ENCODE measurements around the gene KIF5C.

KIF5C gene

DNA sequence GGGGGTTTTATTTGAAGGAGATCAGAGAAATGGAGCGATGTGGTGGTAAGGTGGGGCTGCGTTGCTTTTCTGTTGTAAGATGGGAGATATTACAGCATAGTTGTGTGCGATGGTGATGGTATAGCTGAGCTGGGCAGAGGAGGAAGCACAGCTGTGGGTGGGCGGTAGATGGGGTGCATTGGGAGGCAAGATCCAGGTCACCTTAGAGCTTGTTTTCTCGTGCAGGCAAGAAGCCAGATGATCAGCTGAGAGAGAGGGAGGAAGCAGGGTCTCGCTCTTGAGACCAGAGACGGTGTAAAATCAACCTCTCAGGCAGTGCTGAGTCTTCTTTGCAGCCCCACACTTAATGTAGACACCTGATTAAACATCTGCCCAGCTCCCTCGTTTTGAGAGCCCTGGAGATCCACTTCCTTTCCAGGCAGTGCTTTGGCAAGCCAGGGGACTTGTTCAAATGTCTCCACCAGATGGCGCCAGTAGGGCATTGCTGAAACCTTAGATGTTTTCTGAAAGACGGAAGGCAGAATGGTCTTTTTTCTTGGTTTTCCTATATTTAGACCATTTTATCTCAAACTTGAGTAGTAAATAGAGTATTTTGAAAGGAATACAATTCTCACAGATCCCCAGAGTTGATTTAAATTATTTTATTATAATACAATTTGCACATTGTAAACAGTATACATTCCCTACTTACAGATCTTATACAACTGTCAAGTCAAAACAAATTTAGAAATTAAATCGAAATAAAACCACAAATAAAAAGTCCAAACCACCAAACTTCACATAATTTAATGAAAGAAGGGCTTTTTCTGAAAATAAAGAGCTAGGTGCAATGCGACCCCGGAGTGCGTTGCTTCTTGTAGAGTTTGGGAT is 142.3 kb downstream of the KIF5C start:
- DNase-seq (ENCODE audit: low read depth), result peak; percentile 59

- no peak for DNase-seq (ENCODE audit: low read depth)
Observed at GRCh38 chr2:149018981-149019380, 144.0 kb downstream of the KIF5C start.

DNA sequence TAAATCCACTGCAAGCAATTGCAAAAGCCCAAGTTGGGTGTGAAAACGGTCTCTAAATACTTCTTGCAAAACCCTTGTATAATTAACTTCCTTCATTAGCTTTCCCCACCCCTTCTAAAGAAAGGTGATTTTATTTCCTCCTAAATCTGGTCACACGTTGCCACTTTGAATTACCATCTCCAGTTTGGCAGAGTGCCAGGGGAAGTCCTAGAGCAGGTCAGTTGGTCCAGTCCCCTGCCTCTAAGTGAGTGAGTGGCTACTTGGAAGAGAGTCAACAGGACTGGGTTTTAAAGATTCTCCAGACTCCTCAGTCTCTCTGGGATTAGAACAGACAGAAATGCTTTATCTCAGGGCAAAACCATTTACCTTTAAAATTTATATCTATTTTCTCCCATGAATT is 144.7 kb downstream of the KIF5C start:
- DNase-seq (ENCODE audit: low read depth), result no peak

DNA sequence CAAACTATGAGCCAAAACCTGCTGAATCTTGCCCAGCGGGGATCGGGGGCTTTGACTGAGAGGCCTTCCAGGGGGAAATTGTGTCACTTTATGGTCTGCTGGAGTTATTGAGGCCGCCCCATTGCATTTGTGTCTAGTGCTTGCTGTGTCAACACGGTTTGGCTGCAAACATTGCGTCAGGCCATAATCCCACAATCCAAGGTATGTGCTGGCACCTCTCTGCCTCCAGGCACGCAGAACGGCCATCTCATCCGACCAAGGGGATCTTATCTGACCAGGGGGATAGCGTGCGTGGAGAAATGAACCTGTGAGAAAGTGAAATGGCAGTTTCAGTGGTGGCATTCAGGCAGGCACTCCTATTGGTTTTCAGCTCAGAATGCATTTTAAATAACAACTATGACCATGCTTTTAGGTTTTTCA is 145.4 kb downstream of the KIF5C start:
- DNase-seq (ENCODE audit: low read depth), result no peak

GRCh38 chr2:149021271-149021719 is 146.3 kb downstream of the KIF5C start:
- no peak for DNase-seq (ENCODE audit: low read depth)

DNA sequence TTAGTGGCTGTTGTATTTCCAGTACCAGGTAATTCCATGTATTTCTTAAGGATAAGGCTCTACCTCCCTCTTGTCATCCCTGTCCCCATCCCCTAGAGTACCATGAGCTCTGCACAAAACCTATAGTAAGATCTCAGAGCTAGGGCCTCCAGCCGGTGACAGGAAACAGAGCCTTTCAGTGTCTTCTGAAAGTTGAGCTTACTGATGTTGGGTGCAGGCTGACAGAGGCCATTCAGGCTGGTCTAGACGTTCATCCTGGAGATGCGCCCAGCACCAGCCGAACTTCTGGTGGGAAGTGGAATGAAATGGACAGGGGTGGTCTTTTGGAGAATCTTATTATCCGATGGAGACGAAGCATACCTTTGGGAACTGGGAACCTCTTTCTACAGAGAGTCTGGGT is 146.7 kb downstream of the KIF5C start:
- no peak for DNase-seq (ENCODE audit: low read depth)

- no peak for DNase-seq (ENCODE audit: low read depth)
Observed at GRCh38 chr2:149023091-149023490, 148.1 kb downstream of the KIF5C start.

- DNase-seq (ENCODE audit: low read depth), result no peak
Observed at GRCh38 chr2:149027590-149028250, 152.7 kb downstream of the KIF5C start.

GRCh38 chr2:149028377-149028776 is 153.3 kb downstream of the KIF5C start:
- DNase-seq (ENCODE audit: low read depth), result no peak

DNA sequence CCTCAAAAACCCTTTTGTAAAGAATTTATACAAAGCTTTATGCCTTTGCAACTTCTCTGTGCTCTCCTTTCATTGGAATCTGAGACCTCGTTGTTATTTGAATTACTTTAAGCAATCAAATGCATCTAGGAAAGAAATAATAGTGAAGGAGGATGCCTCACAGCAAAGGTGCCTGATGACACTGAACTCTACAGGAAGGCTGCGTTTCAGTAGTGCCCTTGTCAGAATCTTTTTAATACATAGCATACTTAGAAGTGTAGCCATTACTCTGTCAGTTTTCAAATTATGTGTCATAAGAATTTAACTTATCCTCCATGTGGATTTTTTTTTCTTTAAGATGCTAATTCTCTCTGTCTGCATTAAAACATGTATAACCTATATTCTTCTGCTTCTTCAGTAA is 153.9 kb downstream of the KIF5C start:
- DNase-seq (ENCODE audit: low read depth), result no peak

DNA sequence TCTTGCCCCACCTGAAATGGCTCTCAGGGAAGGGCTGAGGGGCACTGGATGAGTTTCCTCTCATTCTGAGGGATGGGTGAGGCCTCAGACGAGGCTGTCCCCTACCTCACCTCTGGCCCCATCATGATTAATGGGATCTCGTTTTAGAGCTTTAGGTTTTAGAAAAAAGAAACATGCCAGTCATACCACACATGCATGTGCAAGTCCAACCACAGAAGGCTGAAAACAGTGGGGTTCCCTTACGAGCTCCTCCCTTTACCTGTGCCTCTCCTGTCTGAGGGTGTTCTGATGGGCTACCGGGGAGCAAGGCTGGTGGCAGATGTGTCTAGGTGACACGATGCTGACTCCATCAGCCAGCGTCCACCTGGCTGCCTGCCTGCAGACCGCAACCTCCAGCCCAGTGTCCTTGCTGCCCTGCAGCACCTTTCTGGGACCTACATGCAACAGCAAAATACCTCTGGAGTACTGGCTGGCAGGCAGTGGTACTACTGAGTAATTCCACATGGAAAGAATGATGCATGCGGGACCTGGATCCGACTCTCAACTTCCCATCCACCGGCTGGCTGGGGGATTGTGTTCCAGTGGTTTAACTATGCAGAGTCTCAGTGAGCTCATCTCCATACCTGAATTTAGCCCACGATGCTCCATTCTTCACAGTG is 154.4 kb downstream of the KIF5C start:
- DNase-seq (ENCODE audit: low read depth), result no peak

GRCh38 chr2:149031396-149031795 is 156.4 kb downstream of the KIF5C start:
- DNase-seq (ENCODE audit: low read depth), result no peak

- no peak for DNase-seq (ENCODE audit: low read depth)
Observed at GRCh38 chr2:149033716-149034115, 158.7 kb downstream of the KIF5C start.

DNA sequence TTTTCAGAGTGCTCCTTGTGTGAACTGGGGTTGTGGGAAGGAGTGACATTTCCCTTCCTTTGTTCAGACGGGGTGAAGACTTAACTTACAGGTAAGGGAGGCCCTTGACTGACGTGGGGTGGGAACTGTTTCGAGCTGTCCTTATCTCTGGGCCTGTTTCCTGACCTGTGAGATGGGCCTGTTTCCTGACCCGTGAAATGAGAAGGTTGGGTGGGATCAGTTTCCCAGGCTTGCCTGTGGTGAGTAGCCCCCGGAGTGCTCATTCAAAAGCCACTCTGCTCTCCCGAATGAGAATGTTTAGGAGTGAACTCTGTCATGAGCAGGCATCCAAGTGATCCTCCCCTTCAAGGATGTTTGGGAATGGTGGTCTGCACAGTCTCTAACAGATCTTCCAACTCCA is 159.4 kb downstream of the KIF5C start:
- DNase-seq (ENCODE audit: low read depth), result no peak

DNA sequence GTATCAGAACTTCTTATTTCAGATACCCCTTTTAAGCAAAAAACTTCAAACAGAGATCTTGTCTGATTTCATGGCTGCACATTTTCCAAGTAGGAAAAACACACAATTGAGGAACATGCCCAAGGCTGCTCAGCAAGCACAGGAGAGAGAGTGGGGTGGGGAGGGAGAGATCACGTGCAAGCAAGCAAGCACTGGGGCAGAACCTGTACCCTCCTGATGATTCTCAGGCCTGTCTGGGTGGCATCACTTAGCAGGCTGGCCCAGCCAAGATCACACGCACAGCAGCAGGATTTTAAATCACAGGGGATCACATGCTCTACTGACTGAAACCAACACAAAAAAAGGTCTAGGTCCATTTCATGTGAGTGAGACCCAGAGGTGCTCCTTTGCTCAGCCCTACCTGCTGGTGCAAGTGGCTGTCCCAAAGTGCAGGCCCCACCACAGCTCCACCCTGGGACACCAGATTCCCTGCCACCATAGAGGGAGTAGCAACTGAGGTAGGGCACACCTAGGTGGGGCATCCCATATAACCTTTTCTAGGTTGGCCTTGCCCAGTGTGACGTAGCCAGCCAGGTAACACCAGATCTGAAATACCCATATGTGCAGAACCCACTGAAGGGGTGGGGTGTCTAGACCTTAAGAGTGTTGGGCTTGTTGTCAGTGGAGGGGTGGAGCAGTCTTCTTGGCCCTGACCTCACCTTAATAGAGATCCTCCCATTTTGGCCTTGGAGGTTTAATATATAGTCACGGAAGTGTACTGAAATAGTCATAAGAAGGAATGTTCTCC is 161.7 kb downstream of the KIF5C start:
- no peak for DNase-seq (ENCODE audit: low read depth)

DNA sequence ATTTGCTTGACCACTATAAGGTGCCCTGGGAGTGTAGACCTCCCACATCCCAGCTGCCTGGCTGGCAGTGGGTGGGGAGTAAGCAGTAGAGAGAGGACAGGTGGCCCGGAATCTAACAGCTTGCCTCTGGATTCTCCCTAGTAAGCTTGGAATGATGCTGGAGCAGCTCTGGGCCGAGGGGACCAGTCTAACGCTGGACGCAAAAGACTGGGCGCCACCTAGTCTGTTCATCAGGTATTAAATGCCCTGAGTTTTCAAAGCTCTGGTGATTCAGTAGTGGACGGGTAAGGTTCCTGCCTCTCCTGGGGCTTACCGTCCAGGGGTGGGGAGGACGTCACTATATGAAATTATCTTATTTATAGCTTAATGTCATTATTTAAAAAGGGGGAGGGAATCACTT is 162.8 kb downstream of the KIF5C start:
- no peak for DNase-seq (ENCODE audit: low read depth)

DNA sequence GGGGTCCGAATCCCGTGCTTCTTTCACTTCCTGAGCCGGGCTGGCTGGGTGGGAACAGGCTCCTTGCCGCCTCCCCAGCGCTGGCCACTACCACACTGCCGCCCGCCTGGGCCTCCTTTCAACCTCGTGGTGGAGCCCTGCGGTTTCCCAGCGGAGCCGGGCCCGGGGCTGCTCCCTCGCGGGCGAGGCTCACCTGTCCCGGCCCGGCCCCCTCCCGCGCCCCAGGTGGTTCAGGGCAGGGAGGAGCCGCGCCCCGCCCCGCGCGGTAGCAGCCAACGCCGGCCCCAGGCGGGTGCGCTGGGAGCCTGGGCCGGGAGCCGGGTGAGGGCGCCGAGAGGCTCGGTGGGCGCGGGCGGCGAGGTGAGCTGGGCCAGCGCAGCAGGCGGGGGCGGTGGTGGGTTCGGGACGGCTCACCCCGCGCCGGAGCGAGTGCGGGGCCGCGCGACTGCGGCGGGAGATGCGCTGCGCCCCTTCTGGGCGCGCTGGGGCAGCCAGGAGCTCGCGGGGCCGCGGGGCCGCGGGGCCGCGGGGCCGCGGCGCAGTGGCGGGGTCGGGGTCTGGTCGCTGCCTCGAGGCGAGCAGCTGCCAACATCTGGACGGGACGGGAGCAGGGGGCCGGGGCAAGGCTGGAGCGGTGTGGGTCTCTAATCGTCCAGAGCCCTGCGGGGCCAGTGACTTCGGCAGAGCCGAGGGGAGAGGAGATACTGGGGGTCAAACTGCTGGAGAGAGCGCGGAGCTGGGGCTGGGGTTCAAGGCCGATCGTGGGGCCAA is 163.6 kb downstream of the KIF5C start, which contains the start of gene LYPD6B:
TSS of gene LYPD6B (plus strand) at position 258 of the 771 bp plus-strand sequence. CDS start 92,250 bp downstream, outside the sequence.
- no peak for DNase-seq (ENCODE audit: low read depth)

DNA sequence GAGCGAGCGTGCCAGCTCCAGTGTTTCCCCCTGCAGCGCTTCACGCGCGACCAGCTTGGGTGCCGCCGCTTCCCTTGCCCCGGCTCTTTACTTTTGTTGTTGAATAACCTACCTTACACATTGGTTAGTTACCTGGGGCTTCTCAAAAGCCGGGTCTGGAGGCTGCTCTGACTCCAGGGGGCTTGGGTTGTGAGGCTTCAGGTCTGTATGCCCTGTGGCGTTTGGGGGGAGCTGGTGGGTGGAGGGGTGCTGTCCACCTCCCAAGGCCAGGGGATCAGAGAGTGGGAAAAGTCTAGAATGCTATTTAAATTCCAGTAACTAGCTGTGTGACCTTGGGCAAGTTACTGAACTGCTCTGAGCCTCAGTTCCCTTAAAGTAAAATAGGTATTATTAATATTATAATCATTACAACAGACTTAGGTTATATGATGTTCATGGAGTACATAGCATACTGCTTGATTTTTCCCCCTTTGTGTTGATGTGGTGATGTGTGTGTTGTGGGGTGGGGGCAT is 164.2 kb downstream of the KIF5C start:
- DNase-seq (ENCODE audit: low read depth), result no peak

GRCh38 chr2:149040451-149040850 is 165.4 kb downstream of the KIF5C start:
- DNase-seq (ENCODE audit: low read depth), result no peak

- DNase-seq (ENCODE audit: low read depth), result no peak
Observed at GRCh38 chr2:149041482-149041881, 166.5 kb downstream of the KIF5C start.

- DNase-seq (ENCODE audit: low read depth), result no peak
Observed at GRCh38 chr2:149042881-149043280, 167.9 kb downstream of the KIF5C start.

Data from GM04504 (cell line).